22Rv1 (cell line): Measurements from ENCODE around the gene SLC6A14.

Experiments
- ZFX ChIP-seq: fragments of 450-650 bp; IDR thresholded peaks from 2 replicates; pipeline ENCODE4 v1.6.1; 2017; ENCODE audit warnings: antibody characterized with exemption, borderline replicate concordance
- TF ChIP-seq, protein P1 (sequence below): fragments of 450-650 bp; IDR thresholded peaks from 2 replicates; pipeline ENCODE4 v1.5.1; 2017; ENCODE audit warnings: mild to moderate bottlenecking

DNA sequence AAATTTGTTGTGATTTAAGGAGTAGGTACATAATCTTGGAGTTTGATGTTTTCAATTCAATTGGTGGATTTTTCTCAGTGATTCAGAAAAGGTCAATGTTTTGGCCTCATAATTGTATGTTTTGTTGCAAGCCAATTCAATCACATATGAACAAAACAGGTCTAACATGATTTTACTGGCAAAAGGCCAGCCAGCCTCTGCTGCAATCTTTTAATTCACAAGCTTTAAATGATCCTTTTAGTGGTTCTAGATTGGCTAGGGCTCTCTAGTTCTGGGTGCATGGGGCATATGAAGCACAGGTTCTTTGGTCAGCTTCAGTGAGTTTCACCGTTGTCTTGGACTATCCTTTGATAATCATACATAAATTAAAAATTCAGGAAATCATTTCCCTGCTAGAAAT, 19.2 kb upstream of the SLC6A14 start:
- TF ChIP-seq, protein P1, sequence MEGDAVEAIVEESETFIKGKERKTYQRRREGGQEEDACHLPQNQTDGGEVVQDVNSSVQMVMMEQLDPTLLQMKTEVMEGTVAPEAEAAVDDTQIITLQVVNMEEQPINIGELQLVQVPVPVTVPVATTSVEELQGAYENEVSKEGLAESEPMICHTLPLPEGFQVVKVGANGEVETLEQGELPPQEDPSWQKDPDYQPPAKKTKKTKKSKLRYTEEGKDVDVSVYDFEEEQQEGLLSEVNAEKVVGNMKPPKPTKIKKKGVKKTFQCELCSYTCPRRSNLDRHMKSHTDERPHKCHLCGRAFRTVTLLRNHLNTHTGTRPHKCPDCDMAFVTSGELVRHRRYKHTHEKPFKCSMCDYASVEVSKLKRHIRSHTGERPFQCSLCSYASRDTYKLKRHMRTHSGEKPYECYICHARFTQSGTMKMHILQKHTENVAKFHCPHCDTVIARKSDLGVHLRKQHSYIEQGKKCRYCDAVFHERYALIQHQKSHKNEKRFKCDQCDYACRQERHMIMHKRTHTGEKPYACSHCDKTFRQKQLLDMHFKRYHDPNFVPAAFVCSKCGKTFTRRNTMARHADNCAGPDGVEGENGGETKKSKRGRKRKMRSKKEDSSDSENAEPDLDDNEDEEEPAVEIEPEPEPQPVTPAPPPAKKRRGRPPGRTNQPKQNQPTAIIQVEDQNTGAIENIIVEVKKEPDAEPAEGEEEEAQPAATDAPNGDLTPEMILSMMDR, result no peak
- TF ChIP-seq ZFX, result no peak
